Panc1 (cell line): ENCODE results near the gene THPO. TPM values are rescaled to one million over a fixed set of nuclear protein-coding genes. Genes with fewer than 3 reads are reported as not detected.

Experiments used
- ATAC-seq: fragments of 200-7000 bp; cut with Tn5 transposase; 2 replicates; pipeline ENCODE4 v1.9.1; 2020; ENCODE audit warnings: mild to moderate bottlenecking, moderate library complexity
- BruUV-seq: library from RNA; stranded (reverse); fragments of 400-500 nt; replicated peaks from 2 replicates; lab custom pipeline; 2021; lab: Mats Ljungman, UMichigan
- CTCF ChIA-PET: fragments of 300-600 bp; sonication (Branson Sonifier 250); formaldehyde crosslinking; loops from one replicate; lab custom pipeline; 2022; ENCODE audit warnings: antibody characterized with exemption; lab: Charles Lee
- POLR2A ChIA-PET: fragments of 300-600 bp; sonication (Branson Sonifier 250); formaldehyde crosslinking; loops from one replicate; lab custom pipeline; 2022; ENCODE audit warnings: antibody characterized with exemption; lab: Charles Lee
- DNase-seq: peaks from one replicate; pipeline ENCODE4 v3.0.0-alpha.2; 2010; ENCODE audit warnings: low read depth, low spot score
- H3K27ac ChIP-seq: 2 replicates; pipeline ENCODE4 v1.5.1; 2011; ENCODE audit warnings: mild to moderate bottlenecking, low read length, inconsistent platforms
- H3K27me3 ChIP-seq: fragments of 200-500 bp; sonication (Bioruptor generic); 2 replicates; pipeline ENCODE4 v1.6.0; 2014; ENCODE audit warnings: low read length, inconsistent platforms; ENCODE audit not compliant: control insufficient read depth, insufficient read depth
- H3K36me3 ChIP-seq: fragments of 200-500 bp; sonication (Bioruptor generic); 2 replicates; pipeline ENCODE4 v1.5.1; 2014; ENCODE audit warnings: inconsistent platforms, mild to moderate bottlenecking, low read length, moderate library complexity; ENCODE audit not compliant: control insufficient read depth, insufficient read depth
- H3K4me1 ChIP-seq: 2 replicates; pipeline ENCODE4 v1.5.1; 2011; ENCODE audit warnings: inconsistent platforms, mild to moderate bottlenecking, low read length, moderate library complexity; ENCODE audit not compliant: control insufficient read depth, insufficient read depth
- H3K4me3 ChIP-seq, 2 experiments: 2 replicates each; pipeline ENCODE4 v1.5.1; 2011 to 2012; ENCODE audit warnings: low read depth in 2 of 2, low read length in 2 of 2, mild to moderate bottlenecking in 2 of 2, inconsistent platforms in 1 of 2, moderate library complexity in 1 of 2
- H3K9me3 ChIP-seq: fragments of 200-500 bp; sonication (Bioruptor generic); 2 replicates; pipeline ENCODE4 v1.5.1; 2014; ENCODE audit warnings: low read depth, mild to moderate bottlenecking, inconsistent platforms, low read length, moderate library complexity; ENCODE audit not compliant: control insufficient read depth, insufficient read depth
- CTCF ChIP-seq: fragments of 450-650 bp; IDR thresholded peaks from 2 replicates; pipeline ENCODE4 v1.5.1; 2017; ENCODE audit warnings: mild to moderate bottlenecking
- POLR2AphosphoS5 ChIP-seq: IDR thresholded peaks from 2 replicates; pipeline ENCODE4 v1.6.1; 2012; ENCODE audit warnings: mild to moderate bottlenecking, low read depth, low read length, moderate library complexity
- REST ChIP-seq, 2 experiments: IDR thresholded peaks; 2 replicates each; pipeline ENCODE4 v1.6.1; 2011 to 2012; ENCODE audit warnings: low read depth in 2 of 2, control low read depth in 1 of 2, low read length in 1 of 2, mild to moderate bottlenecking in 1 of 2, moderate library complexity in 1 of 2; ENCODE audit not compliant: insufficient read depth in 1 of 2
- SIN3A ChIP-seq: IDR thresholded peaks from 2 replicates; pipeline ENCODE4 v1.6.1; 2012; ENCODE audit warnings: low read depth, mild to moderate bottlenecking, low read length, moderate library complexity, borderline replicate concordance; ENCODE audit not compliant: insufficient read depth
- TCF7L2 ChIP-seq: IDR thresholded peaks from 2 replicates; pipeline ENCODE4 v1.6.1; 2011; ENCODE audit warnings: mild to moderate bottlenecking, low read depth, low read length, inconsistent platforms
- in situ Hi-C: cut with HindIII; loops from 2 replicates; pipeline ENCODE4 v1.10.0; 2016; ENCODE audit warnings: low sequenced_read_pairs, low pct_unique_long_range_greater_than_20kb
- intact Hi-C: fragments of 100-400 bp; cut with micrococcal nuclease; formaldehyde crosslinking; loops from one replicate; pipeline ENCODE4 v1.10.0; 2022; ENCODE audit not compliant: unreplicated experiment
- total RNA-seq: library from RNA; stranded (reverse); gene quantifications from one replicate; pipeline ENCODE4 v1.2.1, GENCODE V29; 2021; ENCODE audit not compliant: unreplicated experiment

The THPO gene
- total RNA-seq, 1 experiment from 2014 or later = not detected

- in situ Hi-C loops = no loop called here
- Histone ChIP-seq H3K4me1 (peaks cover 15% of the 10 kb centered on the region), H3K36me3 (peaks cover 19% of the 10 kb centered on the region), H3K4me3 (no peak overlapping the region), H3K27ac (no peak overlapping the region), H3K9me3 (no peaks in the 10 kb centered on the region), H3K27me3 (no peaks in the 10 kb centered on the region)
- POLR2A ChIA-PET = no interaction called here
- no peak for DNase-seq
- BruUV-seq = TSS peak; percentile 45
- intact Hi-C loops = no loop called here
- CTCF ChIA-PET = no interaction called here
- TF ChIP-seq SIN3A (no peak), CTCF (no peak), TCF7L2 (no peak), POLR2AphosphoS5 (no peak)
- no peak for ATAC-seq
Measured at GRCh38 chr3:184366619-184367289, 11.3 kb downstream of the THPO start.

- in situ Hi-C loops = no loop called here
Measured at GRCh38 chr3:184362668-184363546, 15.1 kb downstream of the THPO start.

More at GRCh38 chr3:184362668-184363546, 15.1 kb downstream of the THPO start:
- peak overlapping the region; percentile 86 to 98 for H3K4me3 ChIP-seq
- H3K4me1 ChIP-seq = peaks cover 13% of the 10 kb centered on the region
- ChIA-PET POLR2A (interaction anchor here (0.6 to 0.7 kb wide), 2 partner anchors 90 to 197 kb away, joined by 4 to 10 read pairs; no protein-coding TSS in a partner anchor), CTCF (interaction anchor here (0.6 to 1.4 kb wide), 4 partner anchors 9 to 18 kb away, joined by 3 to 4 read pairs (median 4); no protein-coding TSS in a partner anchor)
- ATAC-seq (peak; percentile 85), DNase-seq (peak; percentile 90)
- no peaks in the 10 kb centered on the region for H3K9me3 ChIP-seq
- H3K36me3 ChIP-seq = peaks cover 10% of the 10 kb centered on the region
- intact Hi-C loops = no loop called here
- no TSS peak for BruUV-seq
- TF ChIP-seq POLR2AphosphoS5 = peak; percentile 99
- TF ChIP-seq CTCF = peak; percentile 87
- peak; percentile 57; the same call in 1 of the 2 replicates for TF ChIP-seq TCF7L2
- TF ChIP-seq SIN3A = peak; percentile 91; the same call in 1 of the 2 replicates
- TF ChIP-seq REST (IDR thresholded peaks at IDR 0.05; ENCODE audit: insufficient read depth in 1 of 2, low read depth in 2 of 2, low read length in 1 of 2) = no peak
- H3K27ac ChIP-seq = peak overlapping the region; percentile 91
- H3K27me3 ChIP-seq = no peaks in the 10 kb centered on the region
